ENCODE data around the gene ARHGAP33.

The ARHGAP33 gene

GRCh38 chr19:35777086-35777841, 1.9 kb downstream of the ARHGAP33 start:
- Histone ChIP-seq H3K4me3 (ENCODE audit: low read length) (peak overlapping the region; percentile 40; the same call in 1 of the 2 replicates), H3K4me1 (ENCODE audit: insufficient read depth, low read length) (peaks cover 8% of the 10 kb centered on the region; the same call in 1 of the 2 replicates), H3K27me3 (ENCODE audit: insufficient read depth, low read length) (peaks cover 40% of the 10 kb centered on the region), H3K27ac (ENCODE audit: low read length) (no peak overlapping the region), H3K36me3 (ENCODE audit: insufficient read depth, low read depth, low read length) (no peaks in the 10 kb centered on the region), H3K9ac (ENCODE audit: low read depth, low read length) (no peak overlapping the region), H3K9me3 (ENCODE audit: insufficient read depth, low read depth, low read length) (no peaks in the 10 kb centered on the region)

GRCh38 chr19:35777961-35778360, 2.6 kb downstream of the ARHGAP33 start:
- Histone ChIP-seq H3K4me3 (ENCODE audit: low read length) (no peak overlapping the region), H3K4me1 (ENCODE audit: insufficient read depth, low read length) (peaks cover 8% of the 10 kb centered on the region; the same call in 1 of the 2 replicates), H3K9ac (ENCODE audit: low read depth, low read length) (no peak overlapping the region), H3K9me3 (ENCODE audit: insufficient read depth, low read depth, low read length) (no peaks in the 10 kb centered on the region), H3K36me3 (ENCODE audit: insufficient read depth, low read depth, low read length) (no peaks in the 10 kb centered on the region), H3K27ac (ENCODE audit: low read length) (no peak overlapping the region), H3K27me3 (ENCODE audit: insufficient read depth, low read length) (peaks cover 35% of the 10 kb centered on the region)

- Histone ChIP-seq H3K36me3 (ENCODE audit: insufficient read depth, low read depth, low read length) (no peaks in the 10 kb centered on the region), H3K9ac (ENCODE audit: low read depth, low read length) (no peak overlapping the region), H3K27me3 (ENCODE audit: insufficient read depth, low read length) (peaks cover 29% of the 10 kb centered on the region), H3K9me3 (ENCODE audit: insufficient read depth, low read depth, low read length) (no peaks in the 10 kb centered on the region), H3K27ac (ENCODE audit: low read length) (no peak overlapping the region), H3K4me3 (ENCODE audit: low read length) (no peak overlapping the region), H3K4me1 (ENCODE audit: insufficient read depth, low read length) (peaks cover 8% of the 10 kb centered on the region; the same call in 1 of the 2 replicates)
These were observed 3.7 kb downstream of the ARHGAP33 start for GRCh38 chr19:35779033-35779432.

GRCh38 chr19:35780058-35780457, 4.7 kb downstream of the ARHGAP33 start:
- H3K27me3 ChIP-seq (ENCODE audit: insufficient read depth, low read length) = peaks cover 24% of the 10 kb centered on the region
- no peaks in the 10 kb centered on the region for H3K36me3 ChIP-seq (ENCODE audit: insufficient read depth, low read depth, low read length)
- H3K9ac ChIP-seq (ENCODE audit: low read depth, low read length) = no peak overlapping the region
- H3K4me1 ChIP-seq (ENCODE audit: insufficient read depth, low read length) = peaks cover 8% of the 10 kb centered on the region; the same call in 1 of the 2 replicates
- no peak overlapping the region for H3K4me3 ChIP-seq (ENCODE audit: low read length)
- H3K27ac ChIP-seq (ENCODE audit: low read length) = no peak overlapping the region
- H3K9me3 ChIP-seq (ENCODE audit: insufficient read depth, low read depth, low read length) = no peaks in the 10 kb centered on the region

GRCh38 chr19:35780717-35781116, 5.4 kb downstream of the ARHGAP33 start:
- Histone ChIP-seq H3K9ac (ENCODE audit: low read depth, low read length) (no peak overlapping the region), H3K4me1 (ENCODE audit: insufficient read depth, low read length) (peaks cover 8% of the 10 kb centered on the region; the same call in 1 of the 2 replicates), H3K27ac (ENCODE audit: low read length) (no peak overlapping the region), H3K4me3 (ENCODE audit: low read length) (no peak overlapping the region), H3K27me3 (ENCODE audit: insufficient read depth, low read length) (peaks cover 29% of the 10 kb centered on the region), H3K36me3 (ENCODE audit: insufficient read depth, low read depth, low read length) (no peaks in the 10 kb centered on the region), H3K9me3 (ENCODE audit: insufficient read depth, low read depth, low read length) (no peaks in the 10 kb centered on the region)

- Histone ChIP-seq H3K4me3 (ENCODE audit: low read length) (no peak overlapping the region), H3K9ac (ENCODE audit: low read depth, low read length) (no peak overlapping the region), H3K27ac (ENCODE audit: low read length) (no peak overlapping the region), H3K27me3 (ENCODE audit: insufficient read depth, low read length) (peaks cover 26% of the 10 kb centered on the region), H3K36me3 (ENCODE audit: insufficient read depth, low read depth, low read length) (no peaks in the 10 kb centered on the region), H3K4me1 (ENCODE audit: insufficient read depth, low read length) (peaks cover 8% of the 10 kb centered on the region; the same call in 1 of the 2 replicates), H3K9me3 (ENCODE audit: insufficient read depth, low read depth, low read length) (no peaks in the 10 kb centered on the region)
These were observed 6.3 kb downstream of the ARHGAP33 start for GRCh38 chr19:35781650-35782049.

GRCh38 chr19:35782589-35782988, 7.2 kb downstream of the ARHGAP33 start:
- Histone ChIP-seq H3K9ac (ENCODE audit: low read depth, low read length) (no peak overlapping the region), H3K27me3 (ENCODE audit: insufficient read depth, low read length) (peaks cover 16% of the 10 kb centered on the region), H3K27ac (ENCODE audit: low read length) (no peak overlapping the region), H3K4me3 (ENCODE audit: low read length) (no peak overlapping the region), H3K9me3 (ENCODE audit: insufficient read depth, low read depth, low read length) (no peaks in the 10 kb centered on the region), H3K36me3 (ENCODE audit: insufficient read depth, low read depth, low read length) (no peaks in the 10 kb centered on the region), H3K4me1 (ENCODE audit: insufficient read depth, low read length) (no peaks in the 10 kb centered on the region; the same call in 1 of the 2 replicates)

GRCh38 chr19:35783469-35784434, 8.4 kb downstream of the ARHGAP33 start:
- H3K9ac ChIP-seq (ENCODE audit: low read depth, low read length) = no peak overlapping the region
- H3K36me3 ChIP-seq (ENCODE audit: insufficient read depth, low read depth, low read length) = no peaks in the 10 kb centered on the region
- H3K4me3 ChIP-seq (ENCODE audit: low read length) = peak overlapping the region; percentile 60; the same call in 1 of the 2 replicates

GRCh38 chr19:35784503-35785338, 9.4 kb downstream of the ARHGAP33 start:
- Histone ChIP-seq H3K9ac (ENCODE audit: low read depth, low read length) (peak overlapping the region; percentile 51; the same call in 1 of the 2 replicates), H3K36me3 (ENCODE audit: insufficient read depth, low read depth, low read length) (no peaks in the 10 kb centered on the region), H3K27me3 (ENCODE audit: insufficient read depth, low read length) (peaks cover 8% of the 10 kb centered on the region), H3K27ac (ENCODE audit: low read length) (no peak overlapping the region), H3K9me3 (ENCODE audit: insufficient read depth, low read depth, low read length) (no peaks in the 10 kb centered on the region), H3K4me1 (ENCODE audit: insufficient read depth, low read length) (no peaks in the 10 kb centered on the region), H3K4me3 (ENCODE audit: low read length) (peak overlapping the region; percentile 70)

More at GRCh38 chr19:35783469-35784434, 8.4 kb downstream of the ARHGAP33 start:
- peaks cover 8% of the 10 kb centered on the region for H3K27me3 ChIP-seq (ENCODE audit: insufficient read depth, low read length)
- no peak overlapping the region for H3K27ac ChIP-seq (ENCODE audit: low read length)
- H3K4me1 ChIP-seq (ENCODE audit: insufficient read depth, low read length) = no peaks in the 10 kb centered on the region
- no peaks in the 10 kb centered on the region for H3K9me3 ChIP-seq (ENCODE audit: insufficient read depth, low read depth, low read length)

- Histone ChIP-seq H3K27ac (ENCODE audit: low read length) (no peak overlapping the region), H3K4me3 (ENCODE audit: low read length) (peak overlapping the region; percentile 70), H3K27me3 (ENCODE audit: insufficient read depth, low read length) (peaks cover 8% of the 10 kb centered on the region), H3K4me1 (ENCODE audit: insufficient read depth, low read length) (no peaks in the 10 kb centered on the region), H3K9ac (ENCODE audit: low read depth, low read length) (peak overlapping the region; percentile 51; the same call in 1 of the 2 replicates), H3K36me3 (ENCODE audit: insufficient read depth, low read depth, low read length) (no peaks in the 10 kb centered on the region), H3K9me3 (ENCODE audit: insufficient read depth, low read depth, low read length) (no peaks in the 10 kb centered on the region)
These were observed 9.9 kb downstream of the ARHGAP33 start for GRCh38 chr19:35785339-35785627.
